Measurements from ENCODE around the gene MAP2.

Gene MAP2

GRCh38 chr2:209648714-209649113, 224.9 kb downstream of the MAP2 start:
- no peak overlapping the region for H3K27ac ChIP-seq

GRCh38 chr2:209653134-209653533, 229.3 kb downstream of the MAP2 start:
- TF ChIP-seq CTCF (conservative IDR thresholded peaks at IDR 0.05) = no peak
- H3K27ac ChIP-seq = no peak overlapping the region

More at GRCh38 chr2:209648714-209649113, 224.9 kb downstream of the MAP2 start:
- no peak for TF ChIP-seq CTCF (conservative IDR thresholded peaks at IDR 0.05)

DNA sequence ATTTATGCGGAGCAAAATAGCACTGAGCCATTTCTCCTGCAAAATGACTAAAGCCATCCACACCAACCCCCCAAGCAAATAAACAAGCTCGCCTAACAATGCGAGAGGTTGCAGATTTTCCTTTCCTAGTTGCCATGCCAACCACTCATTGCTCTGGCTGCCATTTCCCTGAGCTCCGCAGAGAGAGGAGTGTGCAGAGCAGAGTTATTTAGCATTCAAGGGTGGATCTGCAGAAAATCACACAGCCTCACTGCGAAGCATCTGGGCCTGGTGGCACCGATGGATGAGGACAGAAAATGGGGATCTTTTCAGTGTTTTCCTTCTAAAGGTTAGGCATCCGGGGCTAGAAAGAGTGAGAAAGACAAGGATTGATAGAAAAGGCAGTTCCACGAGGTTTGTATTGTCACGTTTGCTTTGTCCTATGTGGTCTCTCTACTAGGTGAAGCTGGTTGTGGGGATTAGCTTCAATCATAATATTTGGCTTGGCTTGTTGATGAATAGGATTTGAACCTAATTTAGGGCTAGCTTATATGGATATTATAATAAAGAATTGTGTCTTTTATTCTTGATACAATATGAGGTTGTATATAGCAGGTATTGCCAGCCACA, 237.5 kb downstream of the MAP2 start:
- H3K27ac ChIP-seq = no peak overlapping the region
- TF ChIP-seq CTCF (conservative IDR thresholded peaks at IDR 0.05) = no peak

GRCh38 chr2:209662021-209662420, 238.2 kb downstream of the MAP2 start:
- TF ChIP-seq CTCF (conservative IDR thresholded peaks at IDR 0.05) = no peak
- H3K27ac ChIP-seq = no peak overlapping the region

GRCh38 chr2:209663139-209663538, 239.3 kb downstream of the MAP2 start:
- H3K27ac ChIP-seq = no peak overlapping the region
- TF ChIP-seq CTCF (conservative IDR thresholded peaks at IDR 0.05) = no peak

DNA sequence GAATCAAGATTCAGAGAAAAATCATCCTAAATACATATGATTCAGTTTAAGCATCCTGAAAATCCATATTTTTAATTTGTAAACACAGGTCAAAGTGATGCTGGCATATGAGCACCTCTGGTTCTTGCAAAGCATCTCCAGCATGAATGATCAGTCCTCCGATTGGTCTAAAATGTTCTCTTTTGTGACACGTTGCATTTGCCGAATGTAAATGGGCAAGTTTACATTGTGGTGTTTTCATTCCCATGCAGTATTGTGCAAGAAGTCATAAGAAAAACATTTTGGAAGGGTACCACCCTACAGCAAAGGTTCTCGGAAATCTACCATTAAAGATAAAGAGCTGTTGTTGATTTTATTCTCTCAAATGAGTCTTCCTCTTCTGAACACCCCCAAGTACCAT, 239.8 kb downstream of the MAP2 start:
- no peak overlapping the region for H3K27ac ChIP-seq
- TF ChIP-seq CTCF (conservative IDR thresholded peaks at IDR 0.05) = no peak

DNA sequence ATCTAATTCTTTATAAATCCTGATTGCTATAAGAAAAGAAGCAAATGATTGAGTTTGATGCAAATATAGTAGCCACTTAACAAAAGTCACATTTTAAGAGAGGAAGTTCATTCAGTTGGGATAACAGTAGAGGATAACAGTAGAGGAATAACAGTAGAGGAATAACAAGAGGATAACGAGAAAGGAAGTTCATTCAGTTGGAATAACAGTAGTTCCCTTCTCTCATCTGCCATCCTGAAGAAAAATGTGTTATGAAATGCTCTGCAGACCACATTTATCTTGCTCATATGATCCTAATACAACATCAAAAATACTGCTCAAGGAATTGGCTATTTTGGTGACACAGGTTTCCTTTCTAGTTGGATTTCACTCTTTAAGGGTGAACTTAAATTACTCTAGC, 242.4 kb downstream of the MAP2 start:
- no peak for TF ChIP-seq CTCF (conservative IDR thresholded peaks at IDR 0.05)

More for the DNA sequence above, 242.4 kb downstream of the MAP2 start:
- H3K27ac ChIP-seq = no peak overlapping the region
